NCI-H1105 (cell line): ENCODE measurements around the gene TRABD.
"Not testable (repeated sequence)": the region's sequence is repeated elsewhere in the genome, so short reads cannot be mapped to it uniquely, and the experiment has no call there.

Experiments
- DNase-seq: peaks from one replicate; lab custom pipeline; 2025; lab: John Stamatoyannopoulos, UW

Gene TRABD, protein sequence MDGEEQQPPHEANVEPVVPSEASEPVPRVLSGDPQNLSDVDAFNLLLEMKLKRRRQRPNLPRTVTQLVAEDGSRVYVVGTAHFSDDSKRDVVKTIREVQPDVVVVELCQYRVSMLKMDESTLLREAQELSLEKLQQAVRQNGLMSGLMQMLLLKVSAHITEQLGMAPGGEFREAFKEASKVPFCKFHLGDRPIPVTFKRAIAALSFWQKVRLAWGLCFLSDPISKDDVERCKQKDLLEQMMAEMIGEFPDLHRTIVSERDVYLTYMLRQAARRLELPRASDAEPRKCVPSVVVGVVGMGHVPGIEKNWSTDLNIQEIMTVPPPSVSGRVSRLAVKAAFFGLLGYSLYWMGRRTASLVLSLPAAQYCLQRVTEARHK

GRCh38 chr22:50185375-50186087, at the start of gene TRABD:
Gene TRABD, plus strand, starts transcription at chr22:50185913. Its CDS starts 7,148 bp downstream, at chr22:50193061.
- peak; percentile 87 for DNase-seq

- DNase-seq, result no peak
These were observed 49.1 kb upstream of the TRABD start for GRCh38 chr22:50136581-50137015.

GRCh38 chr22:50137277-50137676, 48.4 kb upstream of the TRABD start:
- not testable (repeated sequence) for DNase-seq

DNA sequence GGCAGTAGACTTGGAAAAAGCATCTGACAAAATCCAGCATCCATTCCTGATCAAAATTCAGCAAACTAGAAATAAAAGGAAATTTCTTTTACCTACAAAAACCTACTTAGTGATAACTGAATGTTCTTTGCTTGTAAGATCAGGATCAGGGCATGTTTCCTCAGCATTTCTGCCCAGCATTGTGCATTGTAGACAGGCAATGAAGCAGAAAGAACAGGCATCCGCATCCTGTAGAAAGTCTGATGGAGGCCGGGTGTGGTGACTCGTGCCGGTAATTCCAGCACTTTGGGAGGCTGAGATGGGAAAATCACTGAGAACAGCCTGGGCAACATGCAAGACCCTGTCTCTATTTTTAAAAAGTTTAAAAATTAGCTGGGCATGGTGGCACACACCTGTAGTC, 47.7 kb upstream of the TRABD start:
- no peak for DNase-seq

DNA sequence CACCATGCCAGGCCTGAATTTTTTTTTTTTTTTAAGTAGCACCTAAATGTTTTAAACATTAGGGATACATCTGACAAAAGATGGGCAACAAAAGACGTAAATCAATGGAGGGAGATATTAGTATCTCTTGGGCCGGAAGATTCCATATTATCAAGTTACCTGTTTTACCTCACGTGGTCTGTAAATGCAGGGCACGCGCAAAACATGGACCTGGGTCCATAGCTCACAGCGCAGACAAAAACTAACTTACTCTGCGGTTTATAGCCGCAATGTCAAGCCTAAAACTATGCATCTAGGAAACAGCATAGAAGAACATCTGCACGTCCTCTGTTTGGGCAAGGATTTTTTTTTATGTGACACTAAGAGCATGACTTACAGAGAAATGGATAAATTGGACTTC, 46.7 kb upstream of the TRABD start:
- DNase-seq, result no peak

DNA sequence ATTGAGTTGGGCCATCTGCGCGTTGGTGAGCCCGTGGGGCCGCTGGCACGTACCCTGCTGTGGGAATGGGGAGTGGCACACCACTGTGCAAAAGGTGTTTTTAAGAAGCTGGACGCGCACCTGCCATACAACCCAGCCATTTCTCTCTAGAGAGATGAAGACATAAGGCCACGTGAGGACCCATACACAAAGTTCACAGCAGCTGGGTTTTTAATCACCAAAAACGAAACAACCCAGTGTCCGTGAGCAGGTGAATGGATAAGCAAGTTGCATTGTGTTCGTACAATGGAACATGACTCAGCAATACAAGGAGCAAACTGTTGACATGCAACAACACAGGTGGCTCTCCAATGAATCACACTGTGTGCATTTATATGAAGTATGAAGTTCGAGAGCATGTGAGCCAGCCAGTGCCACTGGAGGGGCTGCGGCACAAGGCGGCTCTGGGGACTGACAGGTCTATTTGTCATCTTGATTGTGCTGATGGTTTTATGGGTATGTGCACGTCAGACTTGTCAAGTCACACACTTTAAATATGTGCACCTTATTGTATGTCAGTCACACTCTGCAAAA, 45.8 kb upstream of the TRABD start:
- DNase-seq, result peak; percentile 80

DNA sequence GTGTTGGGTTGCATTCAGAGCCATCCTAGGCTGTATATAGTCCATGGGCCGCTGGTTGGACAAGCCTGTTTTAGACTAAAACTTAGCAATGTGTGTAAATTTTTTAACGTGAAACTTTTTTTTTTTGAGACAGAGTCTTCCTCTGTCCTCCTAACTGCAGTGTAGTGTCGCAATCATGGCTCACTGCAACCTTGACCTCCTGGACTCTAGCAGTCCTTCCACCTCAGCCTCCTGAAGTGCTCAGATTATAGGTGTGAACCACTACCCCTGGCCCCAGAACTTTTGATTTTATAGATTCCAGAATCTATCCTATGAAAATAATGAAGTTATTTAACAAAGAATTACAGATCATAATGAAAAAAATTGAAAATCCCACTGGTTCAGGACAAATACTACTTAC, 45.1 kb upstream of the TRABD start:
- DNase-seq, result no peak

DNA sequence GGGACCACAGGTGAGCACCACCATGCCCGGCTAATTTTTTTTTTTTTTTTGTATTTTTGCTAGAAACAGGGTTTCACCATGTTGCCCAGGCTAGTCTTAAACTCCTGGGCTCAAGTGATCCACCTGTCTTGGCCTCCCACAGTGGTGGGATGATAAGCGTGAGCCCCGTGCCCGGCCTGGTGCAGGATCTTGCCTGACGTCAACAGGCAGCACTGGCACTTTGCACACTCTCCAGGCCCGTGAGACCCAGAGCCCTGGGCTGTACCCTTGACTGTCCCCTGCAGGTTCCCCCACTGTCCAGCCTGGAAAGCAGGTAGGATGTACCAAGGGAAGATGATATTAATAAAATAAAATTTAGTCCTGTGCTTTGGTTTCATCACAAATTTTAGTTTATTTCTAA, 44.3 kb upstream of the TRABD start:
- no peak for DNase-seq

GRCh38 chr22:50141891-50142363, 43.8 kb upstream of the TRABD start:
- no peak for DNase-seq

GRCh38 chr22:50143096-50143495, 42.6 kb upstream of the TRABD start:
- DNase-seq, result no peak

DNA sequence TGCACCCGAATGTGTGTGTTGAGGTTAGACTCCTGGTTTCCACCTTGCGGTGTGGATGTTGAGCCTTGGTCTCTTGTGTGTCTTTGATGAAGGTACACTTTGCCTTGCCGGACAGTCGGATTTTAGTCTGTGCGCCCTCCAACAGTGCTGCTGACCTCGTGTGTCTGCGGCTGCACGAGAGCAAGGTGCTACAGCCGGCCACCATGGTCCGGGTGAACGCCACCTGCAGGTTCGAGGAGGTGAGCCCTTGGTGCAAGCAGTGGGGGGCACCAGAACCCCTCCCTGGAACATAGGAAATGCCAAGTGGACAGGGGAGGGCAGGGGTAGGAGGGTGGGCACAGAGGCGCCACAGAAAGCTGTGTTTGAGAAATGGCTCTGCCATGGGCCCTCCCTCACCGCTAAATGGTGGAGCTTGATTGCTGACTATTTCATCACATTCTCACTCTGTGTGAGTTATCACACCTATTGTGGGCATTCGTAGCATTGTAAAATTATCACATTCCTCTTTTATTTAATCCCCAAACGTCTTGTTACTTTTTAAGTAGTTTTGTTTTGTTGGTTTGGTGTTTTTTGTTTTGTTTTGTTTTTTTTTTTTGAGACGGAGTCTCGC, 41.6 kb upstream of the TRABD start:
- DNase-seq, result no peak

DNA sequence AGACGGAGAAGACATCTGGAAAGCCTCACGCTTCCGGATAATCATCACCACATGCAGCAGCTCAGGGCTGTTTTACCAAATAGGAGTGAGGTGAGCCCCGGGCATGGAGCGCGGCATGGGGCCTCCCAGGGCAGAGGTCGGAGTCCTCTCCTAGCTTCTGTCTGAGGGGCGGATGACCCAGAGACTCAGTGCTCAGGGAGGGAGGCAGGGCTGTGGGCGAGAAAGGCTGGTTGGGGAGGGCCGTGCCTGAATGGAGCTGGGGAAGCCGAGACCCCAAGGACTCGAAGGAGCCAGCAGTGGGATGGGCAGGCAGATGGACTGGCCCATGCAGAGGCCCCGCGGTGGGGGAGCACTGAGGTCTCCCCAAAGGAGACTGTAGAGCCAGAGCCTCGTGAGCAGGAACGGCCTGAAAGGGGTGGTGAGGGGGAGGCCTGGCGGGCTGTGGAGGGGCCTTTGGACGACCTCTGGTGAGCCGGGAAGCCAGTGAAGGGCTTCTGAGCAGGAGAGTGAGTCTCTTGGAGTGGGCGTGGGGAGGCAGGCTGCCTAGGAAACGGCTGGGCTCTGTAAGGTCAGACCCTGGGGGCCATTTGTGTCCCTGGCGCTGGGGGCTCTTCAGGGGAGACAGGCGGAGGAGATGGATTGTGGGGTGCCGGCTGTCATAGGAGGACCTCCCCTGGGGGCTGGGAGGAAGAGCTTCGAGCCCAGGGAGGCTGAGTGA, 39.8 kb upstream of the TRABD start:
- no peak for DNase-seq

GRCh38 chr22:50146439-50147238, 39.1 kb upstream of the TRABD start:
- DNase-seq, result no peak

DNA sequence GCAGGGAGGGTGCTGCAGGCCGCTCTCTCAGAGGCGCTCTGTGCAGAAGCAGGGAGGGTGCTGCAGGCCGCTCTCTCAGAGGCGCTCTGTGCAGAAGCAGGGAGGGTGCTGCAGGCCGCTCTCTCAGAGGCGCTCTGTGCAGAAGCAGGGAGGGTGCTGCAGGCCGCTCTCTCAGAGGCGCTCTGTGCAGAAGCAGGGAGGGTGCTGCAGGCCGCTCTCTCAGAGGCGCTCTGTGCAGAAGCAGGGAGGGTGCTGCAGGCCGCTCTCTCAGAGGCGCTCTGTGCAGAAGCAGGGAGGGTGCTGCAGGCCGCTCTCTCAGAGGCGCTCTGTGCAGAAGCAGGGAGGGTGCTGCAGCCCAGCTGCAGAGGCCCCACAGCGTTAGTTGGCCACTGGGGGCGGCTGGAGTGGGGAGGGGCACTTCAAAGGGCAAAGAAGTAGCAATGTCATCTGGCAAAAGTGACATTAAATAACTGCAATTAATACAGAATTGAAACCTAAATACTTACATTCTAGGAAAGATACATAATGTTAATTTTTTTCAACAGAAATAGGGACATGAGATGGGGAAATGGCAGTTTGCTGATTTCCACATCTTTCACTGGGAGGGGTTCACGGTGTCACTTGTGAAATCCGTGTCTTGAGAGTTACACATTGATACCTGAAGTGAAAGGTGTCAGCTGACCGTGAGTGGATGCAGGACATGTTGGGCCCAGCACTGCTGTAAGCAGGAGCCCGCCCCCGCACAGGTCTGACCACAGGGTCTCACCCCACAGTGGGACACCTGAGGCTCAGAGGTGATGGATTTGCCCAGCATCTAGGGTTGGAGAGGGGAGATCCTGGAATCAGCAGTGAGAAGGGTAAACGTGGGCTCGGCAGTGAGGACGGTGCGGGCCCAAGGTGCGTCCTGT, 38.2 kb upstream of the TRABD start:
- not testable (repeated sequence) for DNase-seq

GRCh38 chr22:50148166-50148500, 37.6 kb upstream of the TRABD start:
- DNase-seq, result no peak

DNA sequence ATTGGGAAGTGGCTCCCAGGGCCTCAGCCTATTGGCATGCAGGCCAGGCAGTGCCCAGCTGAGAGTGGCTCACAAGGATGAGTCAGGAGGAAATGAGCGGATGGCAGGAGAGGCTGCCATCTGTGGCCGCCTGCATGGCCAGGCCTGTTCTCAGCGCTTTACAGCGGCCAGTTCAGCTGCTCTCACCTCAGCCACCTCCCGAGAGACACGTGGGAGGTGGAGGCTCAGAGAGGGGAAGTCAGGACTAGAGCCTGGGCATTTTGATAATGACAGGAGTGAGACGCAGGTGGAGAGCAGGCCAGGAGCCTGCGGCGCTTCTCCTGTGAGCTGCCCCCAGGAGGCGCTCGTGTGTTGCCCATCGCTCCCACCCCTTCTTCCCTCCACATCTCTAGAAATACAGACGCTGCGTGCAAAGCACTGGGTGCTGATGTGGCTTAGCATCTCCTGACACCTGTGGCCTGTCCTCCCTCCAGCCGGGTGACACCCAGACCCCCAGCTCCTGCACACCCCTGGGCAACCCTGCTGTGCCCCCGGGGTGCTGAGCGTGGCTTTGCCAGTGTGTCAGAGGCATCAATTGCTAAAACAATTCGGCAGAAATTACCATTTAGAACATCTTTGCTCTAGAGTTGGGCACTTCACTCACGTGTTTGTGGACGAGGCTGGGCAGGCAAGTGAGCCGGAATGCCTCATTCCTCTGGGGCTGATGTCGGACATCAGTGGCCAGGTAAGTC, 36.6 kb upstream of the TRABD start:
- peak; percentile 30 for DNase-seq

DNA sequence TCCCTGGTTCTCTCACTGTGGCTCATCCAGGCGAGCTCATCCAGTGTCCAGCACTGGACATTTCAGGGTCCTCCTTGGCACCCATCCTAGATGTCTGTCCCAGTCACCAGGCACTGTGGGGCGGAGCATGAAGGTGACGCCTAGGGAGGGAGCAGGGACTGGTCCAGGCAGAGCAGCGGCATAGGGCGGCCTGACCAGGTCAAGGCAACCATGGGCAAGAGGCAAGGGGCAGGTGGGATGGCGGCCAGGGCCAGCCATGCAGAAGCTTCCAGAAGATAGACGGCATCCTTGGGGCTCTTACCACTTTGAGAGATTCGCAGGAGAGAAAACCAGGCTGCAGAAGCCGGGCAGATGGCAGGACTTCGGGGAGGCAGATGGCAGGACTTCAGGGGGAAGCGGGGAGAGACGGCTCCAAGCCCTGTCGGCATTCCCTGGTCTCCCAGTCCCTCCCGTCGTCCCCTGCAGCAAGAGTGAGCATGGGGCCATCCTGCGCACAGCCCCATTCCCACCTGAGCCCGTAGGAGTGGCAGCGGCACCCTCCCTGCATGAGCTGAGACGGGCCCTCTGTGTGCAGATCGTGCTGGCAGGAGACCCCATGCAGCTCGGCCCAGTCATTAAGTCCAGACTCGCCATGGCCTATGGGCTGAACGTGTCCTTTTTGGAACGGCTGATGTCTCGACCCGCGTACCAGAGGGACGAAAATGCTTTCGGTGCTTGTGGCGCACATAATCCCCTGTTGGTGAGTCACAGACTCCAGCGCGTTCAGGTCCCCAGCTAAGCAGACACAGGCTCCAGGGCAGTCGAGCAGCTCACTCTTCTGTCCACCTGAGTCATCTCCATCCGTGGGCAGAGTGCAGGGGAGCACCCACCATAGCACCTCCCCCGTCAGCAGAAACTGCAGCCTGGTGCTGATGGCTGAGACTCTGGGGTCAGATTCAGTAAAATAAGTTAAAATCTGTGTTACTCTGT, 35.3 kb upstream of the TRABD start:
- no peak for DNase-seq
